Activated CD4-positive, alpha-beta T cell treated with anti-CD3 and anti-CD28 coated beads, Interleukin-2, amount 10 ng/mL, durations not matched to agents 24 days and 14 days (primary cell): ENCODE data around the gene ICE2. TPM values are rescaled to one million over a fixed set of nuclear protein-coding genes. Genes with fewer than 3 reads are reported as not detected.
"Not testable (repeated sequence)": the region's sequence is repeated elsewhere in the genome, so short reads cannot be mapped to it uniquely, and the experiment has no call there.

Experiments used
- DNase-seq: peaks from one replicate; pipeline ENCODE4 v3.0.0; 2022
- H3K27ac Mint-ChIP-seq: one replicate; pipeline ENCODE4 v1.8.0; 2022; ENCODE audit warnings: mild to moderate bottlenecking, mixed read lengths
- H3K27me3 Mint-ChIP-seq: one replicate; pipeline ENCODE4 v1.8.0; 2022; ENCODE audit warnings: mixed read lengths
- H3K36me3 Mint-ChIP-seq: one replicate; pipeline ENCODE4 v1.8.0; 2022; ENCODE audit warnings: low read depth, mild to moderate bottlenecking, mixed read lengths
- H3K4me1 Mint-ChIP-seq: one replicate; pipeline ENCODE4 v1.8.0; 2021; ENCODE audit warnings: mixed read lengths
- H3K4me3 Mint-ChIP-seq: one replicate; pipeline ENCODE4 v1.8.0; 2022; ENCODE audit warnings: mild to moderate bottlenecking, moderate library complexity, mixed read lengths
- H3K9me3 Mint-ChIP-seq: one replicate; pipeline ENCODE4 v1.8.0; 2021; ENCODE audit warnings: mixed read lengths
- intact Hi-C: fragments of 100-400 bp; cut with micrococcal nuclease; formaldehyde crosslinking; loops from one replicate; pipeline ENCODE4 v1.15.1; 2023
- total RNA-seq: library from RNA; stranded (reverse); gene quantifications from 2 replicates; pipeline ENCODE4 v1.2.3, GENCODE V29; 2022

ICE2 gene
- total RNA-seq, 1 donor from 2014 or later, result 62.6 TPM

DNA sequence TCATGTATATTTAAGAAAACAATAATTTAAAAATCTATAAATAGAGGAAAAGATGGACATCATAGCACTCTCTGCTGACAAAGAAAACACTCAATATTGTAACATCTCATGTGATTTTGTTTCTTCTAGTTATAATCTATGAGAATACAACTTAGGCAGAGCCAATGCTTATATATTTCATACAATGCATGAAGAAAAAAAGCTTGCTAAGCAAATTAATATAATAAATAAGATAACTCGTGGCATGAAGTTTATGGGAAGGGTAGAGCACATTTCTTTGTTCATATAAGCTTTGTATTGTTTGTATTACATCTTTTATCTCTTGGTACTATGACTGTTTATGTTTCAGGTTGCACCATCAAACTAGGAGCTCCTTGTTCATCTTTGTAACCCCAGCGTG, 73.5 kb downstream of the ICE2 start:
- Mint-ChIP-seq H3K4me3 (no peak overlapping the region), H3K27me3 (peaks cover 8% of the 10 kb centered on the region), H3K36me3 (peaks cover 3% of the 10 kb centered on the region), H3K9me3 (peaks cover 4% of the 10 kb centered on the region), H3K4me1 (peaks cover 12% of the 10 kb centered on the region), H3K27ac (no peak overlapping the region)
- DNase-seq, result no peak
- intact Hi-C loops, result no loop called here

DNA sequence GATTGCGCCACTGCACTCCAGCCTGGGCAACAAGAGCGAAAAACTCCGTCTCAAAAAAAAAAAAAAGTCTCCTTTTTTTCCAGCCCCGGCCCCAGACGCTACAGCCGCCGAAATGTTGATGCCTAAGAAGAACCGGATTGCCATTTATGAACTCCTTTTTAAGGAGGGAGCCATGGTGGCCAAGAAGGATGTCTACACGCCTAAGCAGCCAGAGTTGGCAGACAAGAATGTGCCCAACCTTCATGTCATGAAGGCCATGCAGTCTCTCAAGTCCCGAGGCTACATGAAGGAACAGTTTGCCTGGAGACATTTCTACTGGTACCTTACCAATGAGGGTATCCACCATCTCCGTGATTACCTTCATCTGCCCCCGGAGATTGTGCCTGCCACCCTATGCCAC, 74.6 kb downstream of the ICE2 start:
- H3K9me3 Mint-ChIP-seq, H3K4me3 Mint-ChIP-seq, H3K27me3 Mint-ChIP-seq, H3K36me3 Mint-ChIP-seq, intact Hi-C loops, H3K27ac Mint-ChIP-seq, DNase-seq: not testable (repeated sequence)
- H3K4me1 Mint-ChIP-seq, result peaks cover 13% of the 10 kb centered on the region

DNA sequence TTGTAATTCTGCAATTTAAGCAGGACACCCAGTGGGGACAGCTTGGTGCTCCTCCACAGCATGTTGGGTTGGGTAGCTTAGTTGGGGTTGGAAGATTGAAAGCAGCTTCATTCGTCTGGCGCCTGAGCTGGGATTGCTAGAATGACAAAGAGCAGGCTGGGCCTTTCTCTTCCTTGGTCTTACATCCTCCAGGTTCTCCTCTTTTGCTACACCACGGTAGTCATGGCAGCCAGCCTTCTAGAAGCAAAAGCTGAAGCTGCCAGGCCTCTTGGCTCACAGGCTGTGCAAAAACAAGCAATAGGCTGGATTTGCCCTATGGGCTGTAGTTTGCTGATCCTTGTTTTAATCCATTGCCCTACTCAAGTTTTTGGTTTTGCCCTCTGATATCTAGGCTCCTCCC, 78.0 kb downstream of the ICE2 start:
- no peaks in the 10 kb centered on the region for H3K9me3 Mint-ChIP-seq
- no peak for DNase-seq
- H3K36me3 Mint-ChIP-seq, result peaks cover 10% of the 10 kb centered on the region
- peaks cover 24% of the 10 kb centered on the region for H3K4me1 Mint-ChIP-seq
- no peak overlapping the region for H3K27ac Mint-ChIP-seq
- peaks cover 8% of the 10 kb centered on the region for H3K27me3 Mint-ChIP-seq
- intact Hi-C loops, result no loop called here
- H3K4me3 Mint-ChIP-seq, result no peak overlapping the region

DNA sequence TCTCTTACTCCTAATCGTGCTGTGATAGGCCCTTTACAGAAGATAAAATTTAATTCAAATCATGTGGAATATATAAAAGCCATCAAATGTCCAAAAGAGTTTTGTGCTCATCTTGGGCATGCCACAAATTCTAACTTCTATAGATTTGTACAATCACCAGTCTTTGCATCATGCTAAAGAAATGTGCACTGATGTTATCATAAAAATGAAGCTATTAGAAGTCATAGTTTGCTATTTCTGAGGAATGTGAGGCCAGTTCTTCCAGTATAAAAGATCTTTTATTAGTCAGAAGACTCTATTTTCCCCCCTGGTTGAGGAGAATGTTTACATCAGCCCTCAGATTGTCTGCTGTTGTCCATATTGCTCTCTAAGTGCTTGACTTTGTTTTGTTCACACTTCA, 79.0 kb downstream of the ICE2 start:
- intact Hi-C loops, result loop anchor here (2.0 to 5.0 kb wide), 4 partner anchors 42 to 713 kb away; no protein-coding TSS in a partner anchor
- Mint-ChIP-seq H3K9me3 (no peaks in the 10 kb centered on the region), H3K4me1 (peaks cover 33% of the 10 kb centered on the region), H3K4me3 (no peak overlapping the region), H3K27me3 (peaks cover 8% of the 10 kb centered on the region), H3K36me3 (peaks cover 18% of the 10 kb centered on the region), H3K27ac (no peak overlapping the region)
- no peak for DNase-seq

DNA sequence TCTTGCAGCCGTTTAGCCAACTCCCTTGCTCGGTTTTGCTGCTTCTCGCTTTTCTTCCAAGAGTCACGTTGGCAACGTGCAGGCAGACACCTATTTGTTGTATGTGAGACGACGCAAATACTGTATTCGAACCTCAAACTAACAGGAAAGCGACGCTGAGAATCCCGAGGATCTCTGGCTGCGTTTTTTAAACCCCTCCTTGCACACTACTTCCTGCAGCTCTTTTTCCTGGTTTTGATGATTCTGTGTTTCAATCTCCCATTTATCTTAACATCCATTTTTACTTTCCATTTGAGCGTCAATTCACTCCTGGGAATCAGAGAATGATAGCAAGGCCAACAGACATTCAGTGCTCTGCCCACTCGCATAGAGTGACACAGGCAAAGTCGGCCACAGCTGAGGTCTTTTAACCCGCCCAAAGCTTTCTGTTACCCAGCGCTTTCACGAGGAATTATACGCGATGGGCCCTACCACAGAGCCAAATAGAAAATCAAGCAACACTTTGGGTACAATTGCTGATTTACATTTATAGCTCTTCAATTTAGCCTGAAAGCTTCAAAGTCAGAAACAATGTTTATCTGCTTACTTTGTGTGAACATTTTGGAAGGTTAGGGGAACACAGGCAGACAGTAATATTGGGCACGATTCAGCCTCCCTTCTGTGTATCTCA, 79.6 kb downstream of the ICE2 start:
- Mint-ChIP-seq H3K27ac (peak overlapping the region; percentile 92), H3K27me3 (peaks cover 8% of the 10 kb centered on the region), H3K9me3 (no peaks in the 10 kb centered on the region), H3K4me1 (peaks cover 37% of the 10 kb centered on the region), H3K4me3 (peak overlapping the region; percentile 88), H3K36me3 (peaks cover 24% of the 10 kb centered on the region)
- intact Hi-C loops, result loop anchor here (2.0 to 5.0 kb wide), 4 partner anchors 43 to 713 kb away; no protein-coding TSS in a partner anchor
- no peak for DNase-seq

DNA sequence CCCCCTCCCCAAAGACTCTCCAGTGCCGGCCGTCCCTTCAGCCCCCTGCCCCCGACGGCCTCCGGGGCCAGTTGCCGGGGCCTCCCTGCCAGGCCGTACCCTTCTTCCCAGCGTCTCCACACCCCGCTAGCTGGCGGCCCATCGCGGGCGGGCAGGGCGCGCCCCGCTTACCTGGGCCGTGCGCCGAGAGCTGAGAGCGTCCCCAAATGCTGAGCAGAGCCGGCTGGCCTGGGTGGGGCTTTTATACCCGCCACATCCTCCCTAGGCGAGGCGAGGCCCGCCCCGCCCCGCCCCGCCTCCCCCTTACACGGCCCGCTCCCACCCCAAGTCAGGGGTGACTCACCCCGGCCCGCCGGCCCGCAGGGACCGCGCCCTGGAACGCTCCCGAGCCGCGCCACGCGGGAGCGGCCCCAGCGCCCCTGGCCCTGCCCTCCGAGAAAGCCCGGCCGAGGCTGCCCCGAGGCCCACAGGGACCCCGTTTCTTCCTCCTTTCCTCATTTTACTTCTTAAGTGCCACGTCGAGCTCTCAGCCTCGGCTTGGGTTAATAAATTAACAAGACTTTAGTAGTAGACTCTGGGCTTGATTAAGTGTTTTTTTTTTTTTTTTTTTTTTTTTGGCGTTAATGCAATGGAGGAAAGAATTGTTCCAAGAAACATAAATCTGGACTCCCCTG, 81.0 kb downstream of the ICE2 start, which contains the start of gene ANXA2:
Gene ANXA2, minus strand, starts transcription at position 215 of the 674 bp plus-strand sequence. CDS start 11,911 bp downstream, outside the sequence.
- Mint-ChIP-seq H3K4me3 (peak within 1 kb of the TSS; percentile 92), H3K36me3 (peaks cover 39% of the 10 kb centered on the region), H3K27ac (peak within 1 kb of the TSS; percentile 94), H3K4me1 (peaks cover 51% of the 10 kb centered on the region), H3K9me3 (no peaks in the 10 kb centered on the region), H3K27me3 (peaks cover 4% of the 10 kb centered on the region)
- intact Hi-C loops, result loop anchor here (1.0 to 5.0 kb wide), 8 partner anchors 9 to 711 kb away; partner anchors contain the start of gene ICE2
- peak; percentile 94 for DNase-seq

DNA sequence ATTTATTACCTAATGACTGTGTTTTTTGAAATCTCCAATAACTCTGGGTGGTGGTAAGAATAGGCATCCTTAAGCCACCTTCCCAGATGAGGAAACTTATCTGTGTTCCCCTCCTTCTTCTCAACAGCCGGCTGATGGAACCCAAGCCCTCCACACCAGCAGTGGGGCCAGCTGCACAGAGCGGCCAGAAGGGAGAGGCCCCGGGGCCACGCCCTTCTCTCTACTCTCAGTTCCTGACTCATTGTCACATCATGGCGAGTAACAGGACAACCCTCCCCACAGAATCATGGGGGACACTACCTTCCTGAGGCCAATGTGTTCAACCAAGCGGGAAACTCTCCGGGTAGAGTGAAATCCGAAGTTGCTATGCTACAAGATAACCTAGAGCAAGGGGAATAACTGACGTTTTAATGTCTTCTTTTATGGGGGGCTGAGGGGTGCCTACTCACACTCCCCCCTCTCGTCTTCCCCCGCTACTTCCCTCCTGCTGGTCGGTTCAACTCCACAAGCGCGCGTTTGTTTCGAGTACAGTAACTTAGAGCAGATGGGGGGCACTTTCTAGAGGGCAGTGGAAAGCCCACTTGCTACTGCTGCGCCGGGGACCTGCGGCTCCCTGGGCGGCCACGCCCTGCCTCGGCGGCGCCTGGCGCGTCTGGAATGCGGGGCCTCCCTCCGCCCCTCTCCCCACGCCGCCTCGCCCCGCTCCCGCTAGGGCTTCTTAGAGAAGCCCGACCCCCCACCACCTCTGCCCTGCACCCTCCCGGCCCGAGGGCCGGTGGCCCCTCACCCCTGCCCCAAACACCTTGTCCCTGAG, 81.8 kb downstream of the ICE2 start:
- no peaks in the 10 kb centered on the region for H3K27me3 Mint-ChIP-seq
- peak overlapping the region; percentile 94 for H3K27ac Mint-ChIP-seq
- H3K9me3 Mint-ChIP-seq, result no peaks in the 10 kb centered on the region
- H3K4me1 Mint-ChIP-seq, result peaks cover 55% of the 10 kb centered on the region
- H3K4me3 Mint-ChIP-seq, result peak overlapping the region; percentile 92
- peaks cover 41% of the 10 kb centered on the region for H3K36me3 Mint-ChIP-seq
- DNase-seq, result peak; percentile 87
- intact Hi-C loops, result loop anchor here (1.0 to 5.0 kb wide), 6 partner anchors 8 to 195 kb away; partner anchors contain the start of gene ICE2

DNA sequence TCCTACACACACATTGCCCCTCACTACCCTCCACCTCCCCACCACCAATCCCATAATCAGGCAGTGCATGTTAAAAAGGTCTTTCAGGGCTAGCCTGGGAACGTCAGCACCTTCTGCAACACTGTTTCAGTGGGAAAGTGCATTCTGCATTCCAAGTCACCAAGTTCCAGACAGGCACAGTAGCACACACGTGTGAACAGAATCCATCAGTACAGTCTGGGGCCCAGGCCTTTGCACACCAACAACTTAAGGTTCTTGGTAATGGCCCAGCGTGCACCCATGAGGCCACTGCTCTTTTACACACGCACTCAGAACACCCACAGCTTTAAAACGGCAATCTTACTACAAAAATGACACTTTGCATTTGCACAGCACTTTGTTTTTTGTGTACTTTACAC, 82.4 kb downstream of the ICE2 start:
- Mint-ChIP-seq H3K27me3 (no peaks in the 10 kb centered on the region), H3K4me1 (peaks cover 59% of the 10 kb centered on the region), H3K9me3 (no peaks in the 10 kb centered on the region), H3K36me3 (peaks cover 44% of the 10 kb centered on the region), H3K27ac (peak overlapping the region; percentile 94), H3K4me3 (peak overlapping the region; percentile 92)
- intact Hi-C loops, result loop anchor here (5.0 kb wide), 2 partner anchors 46 to 186 kb away; no protein-coding TSS in a partner anchor
- no peak for DNase-seq

DNA sequence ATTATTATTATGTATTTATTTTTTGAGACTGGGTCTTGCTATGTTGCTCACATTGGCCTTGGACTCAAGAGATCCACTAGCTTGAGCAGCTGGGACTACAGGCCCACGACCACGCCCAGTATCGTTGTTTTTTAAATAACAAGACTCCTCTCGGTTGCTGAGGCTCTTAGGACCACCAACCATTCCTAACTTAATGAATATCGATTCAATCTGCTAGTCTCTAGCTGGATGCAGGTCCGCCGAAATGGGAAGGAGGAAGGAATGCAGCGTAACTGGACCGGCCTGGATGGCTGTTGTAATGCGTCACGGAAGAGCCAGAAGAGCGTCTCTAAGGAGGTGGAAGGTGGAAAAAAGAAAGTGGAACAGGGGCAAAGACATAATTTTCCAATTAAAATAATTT, 82.8 kb downstream of the ICE2 start:
- Mint-ChIP-seq H3K27ac (peak overlapping the region; percentile 74), H3K36me3 (peaks cover 46% of the 10 kb centered on the region), H3K4me1 (peaks cover 62% of the 10 kb centered on the region), H3K27me3 (no peaks in the 10 kb centered on the region), H3K9me3 (no peaks in the 10 kb centered on the region), H3K4me3 (peak overlapping the region; percentile 92)
- no peak for DNase-seq
- intact Hi-C loops, result loop anchor here (5.0 kb wide), 2 partner anchors 46 to 186 kb away; no protein-coding TSS in a partner anchor

DNA sequence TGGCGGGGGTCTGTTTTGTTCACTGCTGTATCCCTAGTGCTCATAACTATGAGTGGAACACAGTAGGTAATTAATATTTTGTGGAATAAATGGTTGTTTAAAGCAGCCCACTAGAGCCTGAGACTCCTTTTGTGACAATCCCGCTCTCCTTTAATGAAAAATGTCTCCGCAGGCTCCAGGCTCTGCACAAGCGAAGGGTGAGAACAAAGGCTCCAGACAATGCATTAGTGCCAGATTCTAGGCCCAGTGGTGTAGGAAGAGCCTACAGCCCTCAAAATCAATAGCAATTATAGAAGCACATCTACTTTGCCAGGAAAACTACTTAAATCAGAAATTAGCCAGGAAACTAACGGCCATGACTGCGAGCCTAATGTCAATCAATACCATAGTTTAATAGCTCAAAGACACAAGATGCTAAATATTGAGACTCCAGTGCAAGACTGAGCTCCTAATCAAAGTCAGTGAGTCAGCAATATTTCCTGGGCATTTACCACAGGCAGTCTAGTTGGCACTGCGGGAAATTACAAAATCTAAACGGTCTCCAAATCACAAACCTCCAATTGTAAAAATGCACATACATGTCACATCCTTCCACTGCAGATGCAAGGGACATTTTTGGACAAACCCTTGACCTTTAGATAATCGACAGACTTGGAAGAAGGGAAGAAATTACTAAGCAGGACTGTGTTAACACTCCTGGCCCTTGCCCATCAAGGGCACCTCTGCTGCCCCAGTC, 83.5 kb downstream of the ICE2 start:
- Mint-ChIP-seq H3K9me3 (no peaks in the 10 kb centered on the region), H3K27ac (no peak overlapping the region), H3K36me3 (peaks cover 48% of the 10 kb centered on the region), H3K27me3 (no peaks in the 10 kb centered on the region), H3K4me3 (peak overlapping the region; percentile 25), H3K4me1 (peaks cover 67% of the 10 kb centered on the region)
- intact Hi-C loops, result loop anchor here (5.0 kb wide), 2 partner anchors 47 to 187 kb away; no protein-coding TSS in a partner anchor
- no peak for DNase-seq

DNA sequence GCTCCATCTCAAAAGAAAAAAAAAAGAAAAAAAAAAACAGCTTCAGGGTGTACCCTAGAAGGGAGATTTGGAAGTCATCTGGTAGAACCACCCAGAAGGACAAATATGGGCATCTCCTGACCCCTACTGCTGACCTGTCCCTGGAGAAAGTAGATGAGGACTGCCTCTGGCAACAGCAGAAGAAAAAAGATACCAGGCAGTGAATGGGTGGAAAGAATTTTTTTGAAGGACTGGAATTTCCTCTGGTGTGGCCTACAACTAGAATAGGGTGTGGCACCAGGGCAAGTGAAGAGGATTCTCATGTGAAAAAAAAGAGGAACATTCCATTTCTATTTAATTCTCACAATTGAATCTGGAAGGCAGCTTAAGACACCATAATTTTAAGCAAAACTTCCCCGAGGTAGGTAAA, 84.2 kb downstream of the ICE2 start:
- Mint-ChIP-seq H3K9me3 (no peaks in the 10 kb centered on the region), H3K4me3 (peak overlapping the region; percentile 10), H3K36me3 (peaks cover 50% of the 10 kb centered on the region), H3K4me1 (peaks cover 74% of the 10 kb centered on the region), H3K27me3 (no peaks in the 10 kb centered on the region), H3K27ac (peak overlapping the region; percentile 49)
- intact Hi-C loops, result loop anchor here (5.0 kb wide), 2 partner anchors 48 to 188 kb away; no protein-coding TSS in a partner anchor
- no peak for DNase-seq

DNA sequence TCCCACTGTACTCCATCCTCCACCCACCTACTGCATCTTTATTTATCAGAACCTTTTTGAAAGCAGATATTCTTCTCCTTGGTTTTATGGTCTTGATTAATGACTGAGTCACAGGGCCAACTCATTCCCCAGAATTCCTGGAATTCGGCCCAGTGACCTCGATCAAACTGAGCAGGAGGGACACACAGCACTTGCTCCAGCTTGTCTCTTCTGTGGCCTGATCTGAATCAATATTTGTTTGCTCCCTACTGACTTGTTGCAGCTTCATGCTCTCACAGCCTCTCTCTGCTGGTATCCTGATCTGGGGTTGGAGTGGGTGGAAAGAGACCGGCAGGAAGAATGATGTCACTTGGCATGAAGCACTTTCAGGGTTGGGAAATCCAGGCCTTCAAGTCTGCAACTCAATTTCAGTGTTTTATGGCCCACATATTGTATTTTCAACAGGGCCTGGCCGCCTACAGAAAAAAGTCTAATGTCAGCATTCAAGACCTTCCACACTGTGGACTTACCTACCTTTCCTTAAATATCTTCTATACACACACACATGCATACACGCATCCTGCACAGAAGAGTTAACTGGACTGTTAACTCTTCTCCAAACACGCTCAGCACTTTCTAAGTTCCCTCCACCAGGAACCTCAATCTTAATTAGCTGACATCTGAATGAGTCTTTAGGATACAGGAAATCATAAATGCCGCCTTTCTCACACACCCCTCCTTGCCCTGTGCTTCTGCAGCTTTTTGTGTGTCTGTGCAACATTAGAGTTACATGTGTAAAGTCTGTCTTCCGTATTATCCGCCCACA, 85.8 kb downstream of the ICE2 start:
- Mint-ChIP-seq H3K36me3 (peaks cover 50% of the 10 kb centered on the region), H3K9me3 (no peaks in the 10 kb centered on the region), H3K4me1 (peaks cover 76% of the 10 kb centered on the region), H3K27ac (peak overlapping the region; percentile 85), H3K4me3 (peak overlapping the region; percentile 39), H3K27me3 (no peaks in the 10 kb centered on the region)
- no peak for DNase-seq
- intact Hi-C loops, result loop anchor here (2.0 kb wide), 1 partner anchor 328 kb away; no protein-coding TSS in a partner anchor
